ENCODE measurements around the gene KIF26B.

KIF26B gene

DNA sequence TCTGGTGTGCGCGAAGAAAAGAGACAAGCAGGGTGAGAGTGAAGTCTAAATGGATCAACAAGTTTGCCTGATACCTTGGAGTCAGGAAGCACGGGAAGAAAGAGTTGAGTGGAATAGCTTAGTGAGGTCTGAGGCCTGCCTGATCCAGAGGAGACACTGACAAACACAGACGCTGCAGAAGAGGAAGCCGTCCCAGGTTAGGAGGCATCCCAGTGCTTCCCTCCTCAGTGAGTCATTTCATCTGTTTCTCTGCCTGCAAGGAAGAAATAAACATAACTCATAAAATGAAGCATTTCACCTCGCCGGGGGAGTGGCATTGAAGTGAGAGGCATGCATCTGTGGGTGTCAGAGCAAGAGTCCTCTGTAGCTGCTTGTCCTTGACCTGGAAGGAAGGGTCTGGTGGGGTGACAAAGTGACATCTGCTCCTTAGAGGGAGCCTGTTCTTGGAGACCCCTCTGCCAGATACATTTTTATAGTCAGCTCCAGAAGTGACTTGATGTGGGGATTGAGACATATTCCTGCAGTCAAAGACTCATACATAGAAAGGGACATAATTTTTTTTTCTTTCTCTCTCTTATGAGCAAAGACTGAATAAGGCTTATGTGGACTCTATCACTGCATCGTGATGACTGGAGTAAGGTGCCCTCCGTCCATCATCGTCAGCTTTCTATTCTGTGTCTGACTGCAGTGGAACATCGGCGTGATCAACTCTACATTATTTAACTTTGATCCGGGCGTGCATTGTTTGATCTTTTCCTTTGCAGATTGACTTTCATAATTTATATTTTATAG lies 256.7 kb downstream of the KIF26B start:
- no peak overlapping the region for H3K4me2 ChIP-seq (ENCODE audit: low read depth, low read length, poor library complexity, severe bottlenecking)
- no peaks in the 10 kb centered on the region for H3K9me2 ChIP-seq (replicated peaks; ENCODE audit: low read depth, low read length)
- no peak overlapping the region for H3K4me3 ChIP-seq (ENCODE audit: low read length, poor library complexity, severe bottlenecking)
- no peak overlapping the region for H2AFZ ChIP-seq (ENCODE audit: low read length)
- no peaks in the 10 kb centered on the region for H3K4me1 ChIP-seq (ENCODE audit: insufficient read depth, low read length, poor library complexity, severe bottlenecking)
- no peaks in the 10 kb centered on the region for H4K20me1 ChIP-seq (ENCODE audit: insufficient read depth, low read length, poor library complexity, severe bottlenecking)
- no peaks in the 10 kb centered on the region for H3K79me2 ChIP-seq (ENCODE audit: insufficient read depth, low read length)
- TF ChIP-seq EZH2phosphoT487 (IDR thresholded peaks at IDR 0.05; ENCODE audit: borderline replicate concordance), result no peak
- TF ChIP-seq, protein P1, sequence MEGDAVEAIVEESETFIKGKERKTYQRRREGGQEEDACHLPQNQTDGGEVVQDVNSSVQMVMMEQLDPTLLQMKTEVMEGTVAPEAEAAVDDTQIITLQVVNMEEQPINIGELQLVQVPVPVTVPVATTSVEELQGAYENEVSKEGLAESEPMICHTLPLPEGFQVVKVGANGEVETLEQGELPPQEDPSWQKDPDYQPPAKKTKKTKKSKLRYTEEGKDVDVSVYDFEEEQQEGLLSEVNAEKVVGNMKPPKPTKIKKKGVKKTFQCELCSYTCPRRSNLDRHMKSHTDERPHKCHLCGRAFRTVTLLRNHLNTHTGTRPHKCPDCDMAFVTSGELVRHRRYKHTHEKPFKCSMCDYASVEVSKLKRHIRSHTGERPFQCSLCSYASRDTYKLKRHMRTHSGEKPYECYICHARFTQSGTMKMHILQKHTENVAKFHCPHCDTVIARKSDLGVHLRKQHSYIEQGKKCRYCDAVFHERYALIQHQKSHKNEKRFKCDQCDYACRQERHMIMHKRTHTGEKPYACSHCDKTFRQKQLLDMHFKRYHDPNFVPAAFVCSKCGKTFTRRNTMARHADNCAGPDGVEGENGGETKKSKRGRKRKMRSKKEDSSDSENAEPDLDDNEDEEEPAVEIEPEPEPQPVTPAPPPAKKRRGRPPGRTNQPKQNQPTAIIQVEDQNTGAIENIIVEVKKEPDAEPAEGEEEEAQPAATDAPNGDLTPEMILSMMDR (conservative IDR thresholded peaks at IDR 0.05; ENCODE audit: low read length), result no peak
- no peaks in the 10 kb centered on the region for H3K27me3 ChIP-seq (ENCODE audit: insufficient read depth, low read length, poor library complexity, severe bottlenecking)
- H3K9ac ChIP-seq (ENCODE audit: low read depth, low read length, poor library complexity, severe bottlenecking), result no peak overlapping the region
- no peaks in the 10 kb centered on the region for H3K36me3 ChIP-seq (ENCODE audit: insufficient read depth, low read length)
- no peaks in the 10 kb centered on the region for H3F3A ChIP-seq (ENCODE audit: low read depth)
- no peaks in the 10 kb centered on the region for H3K9me3 ChIP-seq (ENCODE audit: insufficient read depth, low read depth, low read length)

DNA sequence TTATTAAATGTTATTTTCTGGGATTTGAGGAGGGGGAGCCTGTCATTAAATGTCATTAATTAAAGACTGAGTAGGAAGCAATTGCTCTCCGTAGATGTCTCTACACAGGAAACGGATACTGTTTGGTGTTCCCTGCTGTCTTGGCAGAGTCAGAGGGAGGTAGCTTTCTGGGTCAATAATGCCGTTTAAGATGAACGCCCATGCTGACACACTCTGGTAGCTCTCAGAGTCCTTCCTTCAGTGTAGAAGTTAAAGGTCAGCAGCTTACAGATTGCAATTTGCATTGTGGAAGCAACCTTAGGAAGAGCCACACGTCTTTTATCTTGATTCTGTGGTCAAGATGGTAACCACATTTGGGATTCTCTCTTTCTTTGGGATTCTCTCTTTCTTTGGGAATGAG lies 257.5 kb downstream of the KIF26B start:
- no peak overlapping the region for H2AFZ ChIP-seq (ENCODE audit: low read length)
- no peak for TF ChIP-seq EZH2phosphoT487 (IDR thresholded peaks at IDR 0.05; ENCODE audit: borderline replicate concordance)
- TF ChIP-seq, protein P1 (conservative IDR thresholded peaks at IDR 0.05; ENCODE audit: low read length), result no peak
- no peaks in the 10 kb centered on the region for H3K4me1 ChIP-seq (ENCODE audit: insufficient read depth, low read length, poor library complexity, severe bottlenecking)

DNA sequence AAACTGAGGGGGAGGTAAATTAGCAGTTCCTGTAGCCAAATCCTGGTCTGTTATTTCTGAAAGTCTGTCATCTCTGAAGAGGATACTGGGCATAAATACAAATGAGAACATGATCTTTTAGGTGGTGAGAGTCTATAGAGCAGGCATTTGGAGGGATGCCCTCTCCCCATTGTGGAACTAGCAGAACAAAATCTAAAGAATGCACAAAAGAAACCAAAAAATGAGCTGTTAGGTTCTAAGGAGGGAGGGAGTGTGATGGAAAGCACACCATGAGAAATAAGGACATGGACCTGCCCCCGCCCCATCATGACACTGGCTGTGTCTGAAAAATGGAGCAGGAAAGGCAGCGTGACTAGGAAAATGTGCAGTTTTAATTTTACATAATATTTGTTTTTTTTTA lies 262.0 kb downstream of the KIF26B start:
- Histone ChIP-seq H3K9me2 (replicated peaks; ENCODE audit: low read depth, low read length) (no peaks in the 10 kb centered on the region), H3K27me3 (ENCODE audit: insufficient read depth, low read length, poor library complexity, severe bottlenecking) (no peaks in the 10 kb centered on the region), H3K79me2 (ENCODE audit: insufficient read depth, low read length) (no peaks in the 10 kb centered on the region), H3K4me1 (ENCODE audit: insufficient read depth, low read length, poor library complexity, severe bottlenecking) (no peaks in the 10 kb centered on the region), H3K9ac (ENCODE audit: low read depth, low read length, poor library complexity, severe bottlenecking) (no peak overlapping the region), H3K36me3 (ENCODE audit: insufficient read depth, low read length) (no peaks in the 10 kb centered on the region), H3K4me3 (ENCODE audit: low read length, poor library complexity, severe bottlenecking) (no peak overlapping the region), H4K20me1 (ENCODE audit: insufficient read depth, low read length, poor library complexity, severe bottlenecking) (no peaks in the 10 kb centered on the region), H3K4me2 (ENCODE audit: low read depth, low read length, poor library complexity, severe bottlenecking) (no peak overlapping the region), H2AFZ (ENCODE audit: low read length) (no peak overlapping the region), H3K9me3 (ENCODE audit: insufficient read depth, low read depth, low read length) (no peaks in the 10 kb centered on the region), H3F3A (ENCODE audit: low read depth) (no peaks in the 10 kb centered on the region)
- TF ChIP-seq, protein P1 (conservative IDR thresholded peaks at IDR 0.05; ENCODE audit: low read length), result no peak
- TF ChIP-seq EZH2phosphoT487 (IDR thresholded peaks at IDR 0.05; ENCODE audit: borderline replicate concordance), result no peak

More for the DNA sequence above, 257.5 kb downstream of the KIF26B start:
- H3F3A ChIP-seq (ENCODE audit: low read depth), result no peaks in the 10 kb centered on the region
- no peaks in the 10 kb centered on the region for H4K20me1 ChIP-seq (ENCODE audit: insufficient read depth, low read length, poor library complexity, severe bottlenecking)
- H3K27me3 ChIP-seq (ENCODE audit: insufficient read depth, low read length, poor library complexity, severe bottlenecking), result no peaks in the 10 kb centered on the region
- no peaks in the 10 kb centered on the region for H3K9me3 ChIP-seq (ENCODE audit: insufficient read depth, low read depth, low read length)
- no peaks in the 10 kb centered on the region for H3K9me2 ChIP-seq (replicated peaks; ENCODE audit: low read depth, low read length)
- H3K36me3 ChIP-seq (ENCODE audit: insufficient read depth, low read length), result no peaks in the 10 kb centered on the region
- no peak overlapping the region for H3K9ac ChIP-seq (ENCODE audit: low read depth, low read length, poor library complexity, severe bottlenecking)
- no peak overlapping the region for H3K4me3 ChIP-seq (ENCODE audit: low read length, poor library complexity, severe bottlenecking)
- H3K4me2 ChIP-seq (ENCODE audit: low read depth, low read length, poor library complexity, severe bottlenecking), result no peak overlapping the region
- no peaks in the 10 kb centered on the region for H3K79me2 ChIP-seq (ENCODE audit: insufficient read depth, low read length)

All from Loucy (cell line).